NAMALWA (cell line): Measurements from ENCODE around the gene RHBDD1.

Source experiments
- DNase-seq: peaks from one replicate; pipeline ENCODE4 v3.0.0-alpha.2; 2015; ENCODE audit warnings: low spot score

RHBDD1 gene

GRCh38 chr2:226845386-226846116 lies 9.7 kb downstream of the RHBDD1 start:
- no peak for DNase-seq

- DNase-seq = no peak
Measured at GRCh38 chr2:226847090-226847489, 11.2 kb downstream of the RHBDD1 start.

- no peak for DNase-seq
Measured at GRCh38 chr2:226847511-226847910, 11.7 kb downstream of the RHBDD1 start.

DNA sequence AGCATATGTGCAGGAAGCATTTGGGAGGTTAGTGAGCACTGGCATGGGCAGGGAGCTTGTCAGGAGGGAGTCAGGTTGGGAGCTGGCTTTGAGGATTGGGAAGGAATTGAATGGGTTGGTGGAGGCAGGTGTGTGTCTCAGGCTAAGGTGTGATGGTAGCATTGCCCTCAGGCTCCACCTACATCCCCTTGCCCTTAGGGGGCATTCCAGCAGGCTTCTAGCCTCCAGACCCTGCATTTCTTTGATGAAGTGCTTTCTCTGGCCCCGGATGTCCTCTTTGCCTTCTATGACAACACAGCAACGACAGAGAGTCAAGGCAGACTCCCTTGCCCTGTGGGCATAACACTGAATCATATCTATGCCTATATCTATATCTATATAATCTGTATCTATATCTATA lies 13.5 kb downstream of the RHBDD1 start:
- no peak for DNase-seq

DNA sequence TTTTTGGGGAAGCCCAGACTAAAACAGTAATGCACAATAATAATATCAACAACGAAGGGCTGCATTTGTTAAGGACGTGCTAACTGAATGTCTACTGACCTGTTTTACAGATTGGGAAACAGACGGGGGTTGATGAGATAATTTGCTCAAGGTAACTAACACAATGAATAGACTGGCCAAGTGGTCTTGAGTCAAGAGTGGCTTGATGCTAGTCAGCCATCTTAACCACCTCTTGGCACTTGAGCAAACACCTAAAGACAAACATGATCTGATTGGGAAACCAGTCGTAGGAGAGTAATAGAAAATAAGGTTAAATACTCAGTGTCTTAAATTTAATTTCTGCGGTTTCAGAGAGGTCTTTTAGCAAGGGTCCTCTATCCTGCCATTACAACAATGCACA lies 14.2 kb downstream of the RHBDD1 start:
- DNase-seq = no peak

DNA sequence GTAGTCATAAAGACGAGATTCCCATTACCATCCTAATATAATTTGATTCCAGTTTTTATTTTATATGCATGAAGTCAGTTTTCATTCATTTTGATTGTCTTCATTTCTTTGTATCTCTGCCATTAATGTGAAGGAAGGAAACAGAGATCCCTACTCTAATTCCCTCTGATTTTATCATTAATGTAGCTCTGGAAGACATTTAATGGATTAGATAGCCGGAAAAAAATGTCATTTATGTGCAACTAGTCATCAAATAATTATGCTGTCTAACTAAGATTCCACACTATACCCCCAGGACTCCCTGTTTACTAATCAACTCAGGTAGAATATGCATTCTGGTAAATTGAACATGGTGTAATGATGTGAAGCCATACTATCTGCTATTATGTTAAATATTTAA lies 19.9 kb downstream of the RHBDD1 start:
- DNase-seq = no peak

GRCh38 chr2:226860087-226860486 lies 24.2 kb downstream of the RHBDD1 start:
- DNase-seq = no peak

DNA sequence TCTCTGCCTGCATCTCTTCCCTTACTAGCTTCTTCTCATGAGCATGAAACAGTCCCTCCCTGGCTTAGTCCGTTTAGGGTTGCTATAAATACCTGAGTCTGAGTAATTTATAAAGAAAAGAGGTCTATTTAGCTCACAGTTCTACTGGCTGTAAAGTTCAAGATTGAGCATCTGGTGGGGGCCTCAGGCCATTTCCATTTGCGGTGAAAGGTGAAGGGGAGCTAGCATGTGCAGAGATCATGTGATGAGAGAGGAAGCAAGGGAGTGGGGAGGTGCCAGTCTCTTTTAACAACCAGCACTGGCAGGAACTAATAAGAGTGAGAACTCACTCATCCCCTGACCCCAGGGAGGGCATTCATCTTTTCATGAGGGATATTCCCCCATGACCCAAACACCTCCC lies 26.8 kb downstream of the RHBDD1 start:
- DNase-seq = no peak

DNA sequence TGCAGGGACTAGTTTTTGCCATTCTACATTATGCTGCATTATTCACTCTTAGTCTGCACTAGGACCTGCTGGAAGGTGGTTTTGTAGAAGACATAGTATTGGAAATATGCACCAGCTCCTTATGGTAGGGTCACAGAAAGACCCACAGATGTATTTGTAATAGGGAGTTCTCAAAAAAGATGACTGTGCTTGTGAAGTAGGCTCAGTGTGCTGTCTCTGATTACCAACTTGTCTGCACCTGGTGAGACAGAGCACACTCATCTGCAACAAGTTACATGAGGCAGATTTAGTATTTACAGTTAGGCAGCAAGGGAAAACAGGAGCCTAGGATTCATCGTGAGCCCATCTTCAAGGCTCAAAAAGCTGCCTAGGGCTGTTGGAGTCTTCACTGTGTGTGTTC lies 29.4 kb downstream of the RHBDD1 start:
- no peak for DNase-seq

DNA sequence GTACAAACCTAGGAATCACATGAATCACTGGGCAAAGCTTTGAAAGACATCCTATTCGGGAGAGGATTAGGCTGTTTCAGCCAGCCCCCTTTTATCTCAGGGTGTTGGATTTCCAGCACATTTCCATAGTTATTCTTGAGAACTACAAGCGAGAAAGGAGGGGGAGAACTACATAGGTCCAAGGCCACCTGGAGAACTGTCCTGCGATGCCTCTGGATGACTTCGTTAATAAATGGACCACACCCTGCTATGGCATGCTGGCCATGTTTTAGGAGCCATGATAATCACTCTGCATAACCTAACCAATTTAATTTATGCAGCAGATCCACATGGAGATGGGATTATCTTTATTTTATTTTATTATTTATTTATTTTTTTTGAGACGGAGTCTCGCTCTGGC lies 29.9 kb downstream of the RHBDD1 start:
- no peak for DNase-seq

DNA sequence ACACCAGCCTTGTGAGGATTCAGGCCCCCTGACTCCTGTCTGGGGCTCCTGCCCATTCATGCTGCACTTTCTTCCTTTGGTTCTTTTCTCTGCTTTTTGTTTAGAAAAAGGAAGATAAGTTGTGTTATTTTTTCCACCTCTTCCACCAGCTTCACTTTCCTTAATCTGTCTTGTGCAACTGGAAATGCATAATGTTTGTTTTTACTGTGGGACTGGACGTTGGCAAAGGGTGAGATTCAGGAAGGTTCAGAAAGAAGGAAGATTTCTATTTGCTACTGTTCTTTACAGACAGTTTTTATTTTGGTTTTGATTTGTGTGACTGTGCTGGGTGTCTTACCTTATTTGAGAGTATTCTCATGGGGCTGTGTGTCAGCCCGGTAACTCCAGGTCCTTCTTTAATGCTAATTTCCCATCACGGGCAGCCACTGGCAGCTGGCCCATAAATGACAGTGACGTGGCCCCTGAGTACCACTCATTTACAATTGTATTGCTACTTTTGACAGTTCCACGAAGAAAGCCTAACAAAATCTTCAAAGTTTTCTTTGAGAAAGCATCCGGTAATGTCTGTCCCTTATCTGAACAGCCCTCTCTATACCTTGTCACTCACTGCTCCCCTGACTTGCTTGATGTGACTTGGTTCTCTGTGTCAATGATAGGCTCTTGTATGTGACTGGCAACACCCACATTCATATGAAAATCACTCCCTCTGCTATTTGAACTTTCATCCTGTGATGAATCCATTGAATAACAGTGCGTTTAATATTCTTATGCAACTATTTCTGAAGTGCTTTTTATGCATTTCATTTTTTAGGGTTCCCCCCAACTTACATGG lies 32.7 kb downstream of the RHBDD1 start:
- DNase-seq = no peak

- no peak for DNase-seq
Measured at GRCh38 chr2:226869371-226869770, 33.5 kb downstream of the RHBDD1 start.

DNA sequence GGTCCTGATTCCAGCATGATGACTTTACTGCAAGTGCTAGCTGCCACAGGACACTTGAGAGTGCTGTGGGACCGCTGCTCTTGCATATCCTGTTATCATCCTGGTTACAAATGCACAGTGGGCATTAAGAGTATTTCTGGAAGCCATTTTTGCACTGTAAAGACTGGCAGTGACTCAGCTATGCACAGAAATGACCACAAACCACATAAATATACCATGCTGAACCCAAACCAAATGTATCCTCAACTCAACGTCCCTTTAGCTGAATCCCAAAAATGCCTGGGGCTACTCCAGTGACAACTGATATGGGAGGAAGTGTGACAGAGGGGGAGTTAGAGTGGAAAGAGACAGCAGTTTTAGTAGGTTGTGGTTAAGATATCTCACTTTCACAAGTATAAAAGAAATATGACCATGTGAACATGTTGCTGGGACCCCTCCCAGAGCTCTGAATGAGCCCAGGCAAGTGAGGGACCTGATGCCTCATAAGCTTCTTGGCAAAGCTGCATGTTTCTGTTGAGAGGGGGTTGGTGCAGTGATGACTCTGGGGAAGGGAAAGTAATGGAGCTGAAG lies 37.3 kb downstream of the RHBDD1 start:
- DNase-seq = no peak

DNA sequence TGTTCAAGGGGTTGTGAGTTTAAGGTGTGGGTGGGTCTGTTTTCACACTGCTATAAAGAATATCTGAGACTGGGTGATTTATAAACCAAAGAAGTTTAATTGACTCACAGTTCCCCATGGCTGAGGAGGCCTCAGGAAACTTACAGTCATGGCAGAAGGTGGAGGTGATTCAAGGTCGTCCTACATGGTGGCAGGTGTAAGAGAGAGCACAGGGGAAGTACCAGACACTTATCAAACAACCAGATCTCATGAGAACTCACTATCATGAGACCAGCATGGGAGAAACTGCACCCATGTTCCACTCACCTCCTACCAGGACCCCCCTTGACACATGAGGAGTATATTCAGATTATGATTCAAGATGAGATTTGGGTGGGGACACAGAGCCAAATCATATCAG lies 38.0 kb downstream of the RHBDD1 start:
- DNase-seq = no peak

GRCh38 chr2:226874749-226875148 lies 38.9 kb downstream of the RHBDD1 start:
- no peak for DNase-seq

DNA sequence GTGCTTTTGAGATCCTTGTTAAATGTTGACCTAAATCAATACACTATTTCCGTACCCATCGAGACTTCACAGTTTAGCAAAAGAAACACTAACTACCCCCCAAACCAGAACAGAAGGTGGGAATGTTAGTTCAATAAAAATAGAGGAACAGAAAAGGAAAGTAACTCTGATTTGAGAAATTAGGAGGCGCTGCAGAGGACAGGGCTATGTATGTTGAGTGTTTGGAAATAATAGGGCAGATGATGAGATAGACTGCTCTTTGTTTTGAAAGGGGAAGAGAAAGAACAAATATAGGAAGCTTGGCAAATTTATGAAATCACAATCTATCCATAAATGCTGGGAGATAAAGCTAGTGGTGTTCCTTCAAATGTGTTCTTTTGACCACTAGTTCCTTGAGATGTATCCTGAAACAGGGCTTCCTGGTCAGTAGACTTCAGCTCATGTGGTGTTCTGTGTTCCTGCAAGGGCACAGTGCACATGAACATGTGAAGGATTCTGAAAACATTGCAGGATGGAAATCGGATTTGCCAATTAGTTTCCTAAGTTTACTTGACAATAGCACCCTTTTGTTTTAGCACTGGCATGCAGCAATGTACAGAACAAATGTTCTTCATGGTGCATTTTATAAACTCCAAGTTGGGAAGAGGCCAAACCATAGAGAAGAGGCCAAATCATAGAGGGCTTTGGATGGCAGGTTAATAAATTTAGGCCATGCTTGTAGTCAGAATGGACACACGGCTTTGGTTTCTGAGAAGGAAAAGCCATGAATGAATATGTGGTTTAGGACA lies 39.8 kb downstream of the RHBDD1 start:
- DNase-seq = no peak

DNA sequence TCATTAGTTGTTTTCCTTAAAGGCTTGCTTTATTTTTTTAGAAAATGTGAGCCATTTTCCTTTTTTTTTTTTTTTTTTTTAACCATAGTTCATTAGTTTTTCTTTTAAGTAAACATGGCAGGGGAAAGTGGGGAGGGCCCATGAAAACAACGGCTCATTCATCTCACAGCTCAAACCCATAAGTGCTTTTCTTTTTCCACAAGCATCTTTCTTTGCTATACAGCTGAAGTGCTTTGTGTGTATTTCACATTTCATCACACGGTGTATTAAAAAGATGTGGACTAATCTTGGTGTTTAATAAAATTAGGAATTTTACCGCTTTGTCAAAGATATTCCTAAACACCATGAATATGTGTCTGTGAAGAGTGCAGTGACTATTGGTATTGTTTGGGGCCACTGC lies 41.6 kb downstream of the RHBDD1 start:
- no peak for DNase-seq

- DNase-seq = no peak
Measured at GRCh38 chr2:226881287-226881686, 45.4 kb downstream of the RHBDD1 start.

- no peak for DNase-seq
Measured at GRCh38 chr2:226882606-226883005, 46.8 kb downstream of the RHBDD1 start.

DNA sequence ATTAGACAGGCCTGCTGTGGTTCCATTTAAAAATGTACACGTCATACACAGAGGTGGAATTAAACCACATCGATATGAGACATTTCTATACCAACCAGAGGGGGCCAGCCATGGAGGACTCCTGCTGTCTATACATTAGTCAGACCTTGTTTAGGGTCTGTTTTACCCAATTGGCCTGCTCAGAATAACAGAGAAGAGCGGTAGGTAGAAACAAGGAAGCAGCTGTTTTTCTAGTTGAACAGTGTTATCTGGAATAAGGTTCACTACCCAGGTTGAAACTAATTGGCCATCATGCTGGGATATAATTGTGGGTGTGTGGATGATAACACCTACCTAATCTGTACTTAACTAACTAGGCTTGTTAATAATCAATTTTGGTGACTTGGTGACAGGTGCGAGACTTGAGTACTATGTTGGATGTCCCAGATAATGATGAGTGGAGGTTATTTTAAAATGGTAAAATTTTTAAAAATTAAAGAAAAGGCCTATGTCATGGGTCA lies 47.5 kb downstream of the RHBDD1 start:
- no peak for DNase-seq

DNA sequence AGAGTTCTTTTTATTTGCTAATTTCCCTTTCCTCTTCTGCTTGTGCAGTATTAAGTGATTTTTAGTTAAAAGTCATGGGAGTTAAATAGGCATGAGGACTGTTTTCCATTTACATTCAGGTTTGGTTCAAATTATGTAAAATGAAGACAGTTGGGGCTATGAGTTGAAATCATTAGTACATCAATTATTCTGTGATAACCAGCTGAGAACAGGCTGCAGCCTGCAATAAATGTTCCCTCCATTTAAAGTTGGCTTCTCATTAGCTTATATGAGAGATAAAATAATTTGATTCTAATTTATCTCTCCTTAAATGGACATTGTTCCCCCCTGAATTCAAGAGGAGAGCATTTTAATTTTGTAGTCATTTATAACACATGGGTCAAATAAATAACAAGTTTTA lies 48.3 kb downstream of the RHBDD1 start:
- DNase-seq = no peak

DNA sequence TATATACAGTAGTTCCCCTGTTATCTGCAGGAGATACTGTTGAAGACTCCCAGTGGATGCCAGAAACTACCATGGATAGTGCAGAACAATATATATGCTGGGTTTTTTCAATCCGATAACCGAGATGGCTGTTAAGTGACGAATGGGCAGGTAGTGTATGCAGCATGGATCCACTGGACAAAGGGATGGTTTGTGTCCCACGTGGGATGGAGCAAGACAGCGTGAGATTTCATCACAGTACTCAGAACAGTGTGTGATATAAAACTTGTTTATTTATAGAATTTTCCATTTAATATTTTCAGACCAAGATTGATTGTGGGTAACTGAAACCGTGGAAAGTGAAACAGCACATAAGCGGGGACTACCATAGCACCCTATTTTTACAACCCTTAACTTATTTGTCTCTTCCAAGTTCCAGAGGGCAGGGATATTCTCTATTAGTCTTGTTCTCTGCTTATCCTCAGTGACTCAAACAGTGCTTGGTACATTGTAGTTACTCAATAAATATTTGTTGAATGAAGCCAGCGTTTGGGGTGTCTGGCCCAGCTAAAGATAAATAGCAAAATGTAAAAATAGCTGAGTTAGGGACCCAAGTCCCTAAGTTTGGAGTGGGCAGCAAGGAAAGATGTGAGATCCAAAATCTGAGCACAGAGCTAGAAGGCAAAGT lies 50.0 kb downstream of the RHBDD1 start:
- no peak for DNase-seq
